GM12878 (cell line): Measurements from ENCODE around the gene GBP2. TPM values are rescaled to one million over a fixed set of nuclear protein-coding genes. Genes with fewer than 3 reads are reported as not detected.

ENCODE experiments used
- ATAC-seq: fragments of 200-7000 bp; cut with Tn5 transposase; 3 replicates; pipeline ENCODE4 v1.9.1; 2020; ENCODE audit warnings: mild to moderate bottlenecking, moderate library complexity
- BruUV-seq: library from RNA; stranded (reverse); fragments of 400-500 nt; replicated peaks from 2 replicates; lab custom pipeline; 2021; lab: Mats Ljungman, UMichigan
- CTCF ChIA-PET: fragments of 300-600 bp; sonication (Branson Sonifier 250); formaldehyde crosslinking; extraction: SDS; loops from one replicate; lab custom pipeline; 2021; ENCODE audit warnings: inconsistent platforms; lab: Yijun Ruan, JAX
- POLR2A ChIA-PET: fragments of 350-600 bp; formaldehyde crosslinking; extraction: SDS; loops from one replicate; lab custom pipeline; 2021; ENCODE audit warnings: inconsistent platforms; lab: Charles Lee
- RAD21 ChIA-PET: fragments of 300-600 bp; sonication (Branson Sonifier 250); formaldehyde crosslinking; loops from one replicate; lab custom pipeline; 2023; ENCODE audit warnings: antibody characterized with exemption; ENCODE audit not compliant: unreplicated experiment; lab: Charles Lee
- SMC1A ChIA-PET: fragments of 300-600 bp; sonication (Branson Sonifier 250); formaldehyde crosslinking; loops from one replicate; lab custom pipeline; 2023; ENCODE audit not compliant: unreplicated experiment, uncharacterized antibody; lab: Charles Lee
- DNase-seq: peaks from one replicate; pipeline ENCODE4 v3.0.0-alpha.2; 2011; ENCODE audit warnings: low read depth, low spot score
- FAIRE-seq: peaks from 3 replicates; lab custom pipeline; 2011; peaks lifted over from hg19 to GRCh38; lab: Jason Lieb, UNC
- H2AFZ ChIP-seq: 2 replicates; pipeline ENCODE4 v1.6.0; 2011; ENCODE audit warnings: low read depth, low read length, control low read depth; ENCODE audit not compliant: control insufficient read depth
- H3K27ac ChIP-seq: 2 replicates; pipeline ENCODE4 v1.5.1; 2011; ENCODE audit warnings: control low read depth; ENCODE audit not compliant: control insufficient read depth, insufficient read depth
- H3K27me3 ChIP-seq, 2 experiments: replicated peaks in 1 of 2; 2 replicates each; pipeline versions ENCODE4 v1.6.0 to v1.6.1; 2011; ENCODE audit warnings: low read length in 1 of 2; ENCODE audit not compliant: control insufficient read depth in 2 of 2, insufficient read depth in 2 of 2
- H3K36me3 ChIP-seq, 2 experiments: 2 replicates each; pipeline ENCODE4 v1.5.1; 2011; ENCODE audit warnings: low read length in 1 of 2; ENCODE audit not compliant: control insufficient read depth in 2 of 2, insufficient read depth in 2 of 2
- H3K4me1 ChIP-seq: 2 replicates; pipeline ENCODE4 v1.6.1; 2011; ENCODE audit warnings: mild to moderate bottlenecking, low read length, moderate library complexity, mixed read lengths; ENCODE audit not compliant: control insufficient read depth, insufficient read depth
- H3K4me2 ChIP-seq: 2 replicates; pipeline ENCODE4 v1.6.0; 2011; ENCODE audit warnings: control low read depth; ENCODE audit not compliant: control insufficient read depth, insufficient read depth
- H3K4me3 ChIP-seq: fragments of 200-600 bp; sonication (generic); 2 replicates; pipeline ENCODE4 v1.5.1; 2016
- H3K79me2 ChIP-seq: 2 replicates; pipeline ENCODE4 v1.6.0; 2011; ENCODE audit warnings: low read length; ENCODE audit not compliant: control insufficient read depth, insufficient read depth
- H3K9ac ChIP-seq: 2 replicates; pipeline ENCODE4 v1.8.0; 2011; ENCODE audit warnings: low read length, control low read depth, mixed read lengths; ENCODE audit not compliant: control insufficient read depth, insufficient read depth
- H3K9me3 ChIP-seq: replicated peaks from 3 replicates; pipeline ENCODE4 v1.5.1; 2011; ENCODE audit warnings: mild to moderate bottlenecking, low read length; ENCODE audit not compliant: control insufficient read depth, insufficient read depth
- H4K20me1 ChIP-seq: 2 replicates; pipeline ENCODE4 v1.6.0; 2011; ENCODE audit not compliant: control insufficient read depth, insufficient read depth
- DPF2 ChIP-seq: fragments of 450-650 bp; IDR thresholded peaks from 2 replicates; pipeline ENCODE4 v1.6.1; 2017; ENCODE audit warnings: mild to moderate bottlenecking
- E2F4 ChIP-seq: IDR thresholded peaks from 2 replicates; pipeline ENCODE4 v1.6.1; 2012; ENCODE audit warnings: low read depth, low read length, improper control_type of control experiment
- HDAC6 ChIP-seq: fragments of 200-600 bp; sonication (generic); IDR thresholded peaks from one replicate; pipeline ENCODE4 v1.8.0; 2017; ENCODE audit warnings: antibody characterized with exemption; ENCODE audit not compliant: unreplicated experiment
- NR2F1 ChIP-seq: fragments of 450-650 bp; conservative IDR thresholded peaks from 2 replicates; pipeline ENCODE4 v1.6.1; 2017; ENCODE audit warnings: mild to moderate bottlenecking
- POU2F2 ChIP-seq: IDR thresholded peaks from 3 replicates; pipeline ENCODE4 v1.6.1; 2011; ENCODE audit warnings: low read depth, mild to moderate bottlenecking, low read length, borderline replicate concordance
- RAD51 ChIP-seq: fragments of 450-650 bp; IDR thresholded peaks from 2 replicates; pipeline ENCODE4 v1.6.1; 2016; ENCODE audit warnings: moderate library complexity, mild to moderate bottlenecking, inconsistent platforms
- ZNF622 ChIP-seq: fragments of 450-650 bp; IDR thresholded peaks from 2 replicates; pipeline ENCODE4 v1.6.1; 2017; ENCODE audit warnings: mild to moderate bottlenecking, inconsistent platforms
- WGBS: methylation state at CpG from one replicate; pipeline ENCODE4 v1.1.6; 2016; ENCODE audit warnings: low lambda C conversion rate; ENCODE audit not compliant: insufficient replicate concordance, insufficient coverage; ENCODE audit errors: missing lambda C conversion rate; 5-methylcytosine and 5-hydroxymethylcytosine counted together
- in situ Hi-C: fragments of 300-500 bp; cut with MboI; formaldehyde crosslinking; loops from 9 replicates; pipeline ENCODE4 v1.14.3; 2018; ENCODE audit warnings: mixed read lengths
- intact Hi-C: fragments of 100-400 bp; cut with micrococcal nuclease; formaldehyde crosslinking; loops from one replicate; pipeline ENCODE4 v1.14.2; 2022; ENCODE audit not compliant: unreplicated experiment
- polyA plus RNA-seq, 11 experiments: library from polyadenylated mRNA; depleted of rRNA in 4 of 11; unstranded in 6 of 11; stranded (reverse) in 5 of 11; fragments of >200 nt; fragmentation: Nextera tagmentation in 4 of 11; fragmentation: Illumina TruSeq in 1 of 11; extraction: Ambion mirVana in 4 of 11; extraction: Trizol in 1 of 11; gene quantifications; 1 replicate in 1 of 11; 2 replicates in 10 of 11; pipeline versions ENCODE4 v1.2.1 to v1.2.3, GENCODE V29; 2011 to 2016; ENCODE audit warnings: inconsistent platforms in 2 of 11, missing spikeins in 2 of 11, low read depth in 1 of 11
- total RNA-seq, 4 experiments: library from RNA; depleted of rRNA in 3 of 4; stranded (reverse); fragments of >200 nt in 3 of 4; fragmentation: Illumina TruSeq in 1 of 4; extraction: Trizol in 1 of 4; gene quantifications; 2 replicates each; pipeline versions ENCODE4 v1.2.1 to v1.2.3, GENCODE V29; 2013 to 2021
- TF ChIP-seq, protein P1 (sequence below): IDR thresholded peaks from 2 replicates; pipeline ENCODE4 v1.6.1; 2011; ENCODE audit warnings: borderline replicate concordance, low read depth, mild to moderate bottlenecking, moderate library complexity, mixed read lengths, low read length; ENCODE audit not compliant: insufficient read depth; ENCODE audit errors: extremely low read length

The GBP2 gene
- total and polyA plus RNA-seq, 10 of the 15 experiments (the other 5 are each of a cell fraction or from before 2014, with no cell fraction given) = 1.6 to 5.9 (median 3.2) TPM

GRCh38 chr1:89172468-89173143 lies 46.7 kb upstream of the GBP2 start:
- H3K27me3 ChIP-seq = no peaks in the 10 kb centered on the region
- ATAC-seq (no peak), DNase-seq (no peak), FAIRE-seq (no peak)
- H3K9me3 ChIP-seq = no peaks in the 10 kb centered on the region
- H3K36me3 ChIP-seq = no peaks in the 10 kb centered on the region
- intact Hi-C loops (no loop called here), in situ Hi-C loops (no loop called here)
- H3K4me2 ChIP-seq = no peak overlapping the region
- RAD21 ChIA-PET = no interaction called here
- H3K9ac ChIP-seq = no peak overlapping the region
- H3K27ac ChIP-seq = no peak overlapping the region
- TF ChIP-seq E2F4 = no peak
- no peak for TF ChIP-seq RAD51
- TF ChIP-seq DPF2 = no peak
- TF ChIP-seq HDAC6 = no peak
- TF ChIP-seq, protein P1, sequence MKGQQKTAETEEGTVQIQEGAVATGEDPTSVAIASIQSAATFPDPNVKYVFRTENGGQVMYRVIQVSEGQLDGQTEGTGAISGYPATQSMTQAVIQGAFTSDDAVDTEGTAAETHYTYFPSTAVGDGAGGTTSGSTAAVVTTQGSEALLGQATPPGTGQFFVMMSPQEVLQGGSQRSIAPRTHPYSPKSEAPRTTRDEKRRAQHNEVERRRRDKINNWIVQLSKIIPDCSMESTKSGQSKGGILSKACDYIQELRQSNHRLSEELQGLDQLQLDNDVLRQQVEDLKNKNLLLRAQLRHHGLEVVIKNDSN = no peak
- no peak for TF ChIP-seq POU2F2
- no peak for TF ChIP-seq ZNF622
- TF ChIP-seq NR2F1 = no peak
- H2AFZ ChIP-seq = no peak overlapping the region
- CTCF ChIA-PET = no interaction called here
- H3K4me1 ChIP-seq = no peaks in the 10 kb centered on the region
- 88% methylated on average over 4 of the region's 4 CpGs for WGBS
- no peaks in the 10 kb centered on the region for H4K20me1 ChIP-seq
- no TSS peak for BruUV-seq
- no peaks in the 10 kb centered on the region for H3K79me2 ChIP-seq
- POLR2A ChIA-PET = no interaction called here
- no peak overlapping the region for H3K4me3 ChIP-seq
- SMC1A ChIA-PET = interaction anchor here (0.8 to 1.6 kb wide), 4 partner anchors 9 to 151 kb away, joined by 3 to 5 read pairs (median 4); no protein-coding TSS in a partner anchor
